OCI-LY7 (cell line): ENCODE data around the gene NTSR1. TPM values are rescaled to one million over a fixed set of nuclear protein-coding genes. Genes with fewer than 3 reads are reported as not detected.

ENCODE experiments used
- BruUV-seq: library from RNA; stranded (reverse); fragments of 400-500 nt; replicated peaks from 2 replicates; lab custom pipeline; 2021; lab: Mats Ljungman, UMichigan
- CTCF ChIA-PET: fragments of 300-600 bp; sonication (Branson Sonifier 250); formaldehyde crosslinking; loops from one replicate; lab custom pipeline; 2022; ENCODE audit warnings: antibody characterized with exemption; ENCODE audit not compliant: unreplicated experiment; lab: Charles Lee
- POLR2A ChIA-PET: fragments of 300-600 bp; sonication (Branson Sonifier 250); formaldehyde crosslinking; loops from one replicate; lab custom pipeline; 2022; ENCODE audit warnings: antibody characterized with exemption; lab: Charles Lee
- DNase-seq: peaks from one replicate; pipeline ENCODE4 v3.0.0-alpha.2; 2015; ENCODE audit warnings: low spot score
- H2AFZ ChIP-seq: fragments of 200-600 bp; sonication (generic), shearing (Covaris generic); 2 replicates; pipeline ENCODE4 v1.6.1; 2014; ENCODE audit warnings: mild to moderate bottlenecking, antibody characterized with exemption, low read length, moderate library complexity
- H3K27ac ChIP-seq: fragments of 200-600 bp; sonication (generic); 2 replicates; pipeline ENCODE4 v1.5.1; 2014; ENCODE audit warnings: mixed run types, low read depth, mild to moderate bottlenecking, moderate library complexity, low read length, inconsistent platforms; ENCODE audit not compliant: poor library complexity, severe bottlenecking
- H3K36me3 ChIP-seq: fragments of 200-600 bp; sonication (generic); 2 replicates; pipeline ENCODE4 v1.6.1; 2014; ENCODE audit warnings: mild to moderate bottlenecking, antibody characterized with exemption, low read length, moderate library complexity, mixed read lengths; ENCODE audit not compliant: insufficient read depth
- H3K4me1 ChIP-seq: fragments of 200-600 bp; sonication (generic); 2 replicates; pipeline ENCODE4 v1.5.1; 2014; ENCODE audit warnings: mild to moderate bottlenecking, low read length; ENCODE audit not compliant: insufficient read depth, poor library complexity, severe bottlenecking
- H3K4me2 ChIP-seq: fragments of 200-600 bp; sonication (generic); 2 replicates; pipeline ENCODE4 v1.6.1; 2014; ENCODE audit warnings: mild to moderate bottlenecking, low read length
- H3K4me3 ChIP-seq: fragments of 200-600 bp; sonication (generic); 2 replicates; pipeline ENCODE4 v1.5.1; 2014; ENCODE audit warnings: mild to moderate bottlenecking, low read depth, low read length; ENCODE audit not compliant: poor library complexity, severe bottlenecking
- H3K79me2 ChIP-seq: fragments of 200-600 bp; sonication (generic); 2 replicates; pipeline ENCODE4 v1.6.1; 2016; ENCODE audit warnings: low read depth, mild to moderate bottlenecking, low read length, moderate library complexity, mixed read lengths; ENCODE audit not compliant: insufficient read depth
- H3K9me2 ChIP-seq: fragments of 200-600 bp; sonication (generic); 2 replicates; pipeline ENCODE4 v1.6.1; 2016; ENCODE audit warnings: mild to moderate bottlenecking, low read length, mixed read lengths; ENCODE audit not compliant: insufficient read depth
- H3K9me3 ChIP-seq: fragments of 200-600 bp; sonication (generic); 2 replicates; pipeline ENCODE4 v1.6.1; 2014; ENCODE audit warnings: mild to moderate bottlenecking, mixed run types, low read length, mixed read lengths
- H4K20me1 ChIP-seq: fragments of 200-600 bp; sonication (generic); 2 replicates; pipeline ENCODE4 v1.6.1; 2014; ENCODE audit warnings: mild to moderate bottlenecking, antibody characterized with exemption, low read length, moderate library complexity, mixed read lengths; ENCODE audit not compliant: insufficient read depth
- EZH2phosphoT487 ChIP-seq: fragments of 200-600 bp; sonication (generic); IDR thresholded peaks from 2 replicates; pipeline ENCODE4 v1.6.1; 2018; ENCODE audit warnings: low read depth, borderline replicate concordance, mild to moderate bottlenecking, mixed run types, antibody characterized with exemption, low read length, moderate library complexity, mixed read lengths
- intact Hi-C: fragments of 100-400 bp; cut with micrococcal nuclease; formaldehyde crosslinking; loops from one replicate; pipeline ENCODE4 v1.10.0; 2022; ENCODE audit not compliant: unreplicated experiment
- total RNA-seq, 2 experiments: library from RNA; depleted of rRNA in 1 of 2; stranded (reverse); fragments of >200 nt in 1 of 2; shearing (Covaris generic) in 1 of 2; gene quantifications; 2 replicates each; pipeline ENCODE4 v1.2.3, GENCODE V29; 2014 to 2022
- TF ChIP-seq, protein P1 (sequence below): fragments of 200-600 bp; sonication (generic); conservative IDR thresholded peaks from 2 replicates; pipeline ENCODE4 v1.5.1; 2014; ENCODE audit warnings: mild to moderate bottlenecking, antibody characterized with exemption, low read length, moderate library complexity, mixed read lengths

Gene NTSR1
- total RNA-seq, 2 experiments from 2014 or later = not detected

DNA sequence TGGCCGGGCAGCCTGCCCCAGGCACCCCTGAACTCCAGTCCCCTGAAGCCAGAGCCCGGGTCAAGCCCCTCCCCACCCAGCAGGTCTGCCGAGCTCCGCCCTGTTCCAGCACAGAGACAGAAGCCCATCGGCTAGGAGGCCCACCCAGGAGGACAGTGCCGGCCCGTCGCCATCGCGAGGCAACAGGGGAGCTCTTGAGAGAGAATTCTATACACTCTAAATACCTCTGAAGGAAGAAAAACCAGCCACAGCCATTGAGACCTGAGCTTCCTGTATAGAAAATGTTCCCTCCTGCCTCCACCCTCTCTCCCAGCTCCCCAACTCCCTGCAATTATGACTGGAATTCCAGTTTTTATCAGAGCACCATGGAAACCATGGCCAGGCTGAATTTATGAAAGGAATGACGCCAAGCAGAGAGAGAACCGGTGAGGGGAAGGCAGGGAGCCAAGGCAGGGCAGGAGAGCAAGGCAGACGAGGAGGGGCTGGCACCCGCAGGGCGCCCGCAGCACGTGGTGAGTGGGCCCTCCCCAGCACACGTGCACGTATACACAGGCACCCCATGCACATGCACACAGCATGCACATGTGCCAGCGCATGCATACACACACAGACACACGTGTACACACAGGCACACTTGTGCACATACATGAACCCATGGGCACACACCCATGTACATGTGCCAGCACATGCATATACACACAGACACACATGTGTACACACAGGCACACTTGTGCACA, 60.1 kb downstream of the NTSR1 start:
- H3K79me2 ChIP-seq = no peaks in the 10 kb centered on the region
- no peak overlapping the region for H3K4me2 ChIP-seq
- DNase-seq = no peak
- H4K20me1 ChIP-seq = no peaks in the 10 kb centered on the region
- POLR2A ChIA-PET = no interaction called here
- H3K4me3 ChIP-seq = no peak overlapping the region
- no peak for TF ChIP-seq EZH2phosphoT487
- TF ChIP-seq, protein P1, sequence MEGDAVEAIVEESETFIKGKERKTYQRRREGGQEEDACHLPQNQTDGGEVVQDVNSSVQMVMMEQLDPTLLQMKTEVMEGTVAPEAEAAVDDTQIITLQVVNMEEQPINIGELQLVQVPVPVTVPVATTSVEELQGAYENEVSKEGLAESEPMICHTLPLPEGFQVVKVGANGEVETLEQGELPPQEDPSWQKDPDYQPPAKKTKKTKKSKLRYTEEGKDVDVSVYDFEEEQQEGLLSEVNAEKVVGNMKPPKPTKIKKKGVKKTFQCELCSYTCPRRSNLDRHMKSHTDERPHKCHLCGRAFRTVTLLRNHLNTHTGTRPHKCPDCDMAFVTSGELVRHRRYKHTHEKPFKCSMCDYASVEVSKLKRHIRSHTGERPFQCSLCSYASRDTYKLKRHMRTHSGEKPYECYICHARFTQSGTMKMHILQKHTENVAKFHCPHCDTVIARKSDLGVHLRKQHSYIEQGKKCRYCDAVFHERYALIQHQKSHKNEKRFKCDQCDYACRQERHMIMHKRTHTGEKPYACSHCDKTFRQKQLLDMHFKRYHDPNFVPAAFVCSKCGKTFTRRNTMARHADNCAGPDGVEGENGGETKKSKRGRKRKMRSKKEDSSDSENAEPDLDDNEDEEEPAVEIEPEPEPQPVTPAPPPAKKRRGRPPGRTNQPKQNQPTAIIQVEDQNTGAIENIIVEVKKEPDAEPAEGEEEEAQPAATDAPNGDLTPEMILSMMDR = no peak
- intact Hi-C loops = no loop called here
- CTCF ChIA-PET = no interaction called here
- H2AFZ ChIP-seq = no peak overlapping the region
- H3K9me3 ChIP-seq = no peaks in the 10 kb centered on the region
- no TSS peak for BruUV-seq
- H3K4me1 ChIP-seq = peaks cover 19% of the 10 kb centered on the region
- H3K36me3 ChIP-seq = no peaks in the 10 kb centered on the region
- no peak overlapping the region for H3K27ac ChIP-seq
- no peaks in the 10 kb centered on the region for H3K9me2 ChIP-seq

DNA sequence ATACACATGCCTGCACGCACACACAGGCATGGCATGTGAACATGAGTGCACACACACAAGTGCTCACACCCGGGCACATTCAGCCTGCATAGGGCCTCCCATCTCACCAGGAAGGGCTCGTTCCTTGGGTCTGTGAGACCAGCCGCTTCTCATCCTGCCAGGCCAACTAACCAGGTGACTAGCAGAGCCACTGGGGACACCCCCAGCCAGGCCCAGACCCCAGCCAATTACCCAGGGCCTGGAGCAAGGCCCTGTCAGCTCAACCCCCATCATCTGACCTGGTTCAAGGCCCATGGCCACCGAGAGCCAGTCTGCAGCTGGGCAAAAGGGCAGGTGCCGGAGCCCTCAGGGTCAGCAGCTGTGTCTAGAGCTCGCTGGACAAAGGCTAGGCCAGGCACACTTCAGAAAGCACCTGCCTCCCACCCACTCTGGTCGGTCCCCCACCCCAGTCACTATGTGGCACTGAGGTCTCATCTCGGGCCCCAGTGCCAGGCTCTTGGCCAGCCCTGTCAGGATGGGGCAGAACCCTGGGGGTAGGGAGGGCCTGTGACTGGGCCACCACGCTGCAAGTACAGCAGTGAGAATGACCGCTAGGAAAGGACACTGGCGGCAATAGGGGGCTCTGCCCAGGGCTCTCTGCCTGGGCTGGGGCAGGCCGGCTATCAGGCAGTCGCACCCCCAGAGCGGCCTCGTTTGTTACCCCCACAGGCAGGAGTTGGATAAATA, 60.9 kb downstream of the NTSR1 start:
- BruUV-seq = no TSS peak
- Histone ChIP-seq H3K4me1 (peaks cover 21% of the 10 kb centered on the region), H2AFZ (no peak overlapping the region), H3K4me3 (no peak overlapping the region), H3K9me2 (no peaks in the 10 kb centered on the region), H4K20me1 (no peaks in the 10 kb centered on the region), H3K36me3 (no peaks in the 10 kb centered on the region), H3K9me3 (no peaks in the 10 kb centered on the region), H3K79me2 (no peaks in the 10 kb centered on the region), H3K27ac (no peak overlapping the region), H3K4me2 (no peak overlapping the region)
- intact Hi-C loops = no loop called here
- CTCF ChIA-PET = no interaction called here
- POLR2A ChIA-PET = no interaction called here
- DNase-seq = no peak
- no peak for TF ChIP-seq EZH2phosphoT487
- TF ChIP-seq, protein P1 = no peak
